HAP-1 (cell line): ENCODE data around the gene AUTS2.

Source experiments
- DNase-seq, 2 experiments: peaks; one replicate each; pipeline ENCODE4 v3.0.0-alpha.2; 2016 to 2020; ENCODE audit warnings: low spot score in 2 of 2
- H3K27me3 ChIP-seq: fragments of 250-450 bp; sonication (Bioruptor Pico); 2 replicates; pipeline ENCODE4 v1.5.1; 2020; ENCODE audit warnings: low read depth, mild to moderate bottlenecking, moderate library complexity
- H3K36me3 ChIP-seq: fragments of 250-450 bp; sonication (Bioruptor Pico); replicated peaks from 2 replicates; pipeline ENCODE4 v1.5.1; 2020; ENCODE audit warnings: mild to moderate bottlenecking
- H3K4me1 ChIP-seq: fragments of 250-450 bp; sonication (Bioruptor Pico); 2 replicates; pipeline ENCODE4 v1.5.1; 2020; ENCODE audit warnings: mild to moderate bottlenecking
- H3K4me3 ChIP-seq: fragments of 250-450 bp; sonication (Bioruptor Pico); 2 replicates; pipeline ENCODE4 v1.5.1; 2020; ENCODE audit warnings: mild to moderate bottlenecking, moderate library complexity
- H3K9me3 ChIP-seq: fragments of 250-450 bp; sonication (Bioruptor Pico); 2 replicates; pipeline ENCODE4 v1.5.1; 2020; ENCODE audit warnings: mild to moderate bottlenecking, moderate library complexity
- in situ Hi-C: fragments of 300-500 bp; cut with MboI; formaldehyde crosslinking; loops from 3 replicates; pipeline ENCODE4 v1.14.3; 2020; ENCODE audit warnings: low sequenced_read_pairs, inconsistent platforms, mixed read lengths

AUTS2 gene

DNA sequence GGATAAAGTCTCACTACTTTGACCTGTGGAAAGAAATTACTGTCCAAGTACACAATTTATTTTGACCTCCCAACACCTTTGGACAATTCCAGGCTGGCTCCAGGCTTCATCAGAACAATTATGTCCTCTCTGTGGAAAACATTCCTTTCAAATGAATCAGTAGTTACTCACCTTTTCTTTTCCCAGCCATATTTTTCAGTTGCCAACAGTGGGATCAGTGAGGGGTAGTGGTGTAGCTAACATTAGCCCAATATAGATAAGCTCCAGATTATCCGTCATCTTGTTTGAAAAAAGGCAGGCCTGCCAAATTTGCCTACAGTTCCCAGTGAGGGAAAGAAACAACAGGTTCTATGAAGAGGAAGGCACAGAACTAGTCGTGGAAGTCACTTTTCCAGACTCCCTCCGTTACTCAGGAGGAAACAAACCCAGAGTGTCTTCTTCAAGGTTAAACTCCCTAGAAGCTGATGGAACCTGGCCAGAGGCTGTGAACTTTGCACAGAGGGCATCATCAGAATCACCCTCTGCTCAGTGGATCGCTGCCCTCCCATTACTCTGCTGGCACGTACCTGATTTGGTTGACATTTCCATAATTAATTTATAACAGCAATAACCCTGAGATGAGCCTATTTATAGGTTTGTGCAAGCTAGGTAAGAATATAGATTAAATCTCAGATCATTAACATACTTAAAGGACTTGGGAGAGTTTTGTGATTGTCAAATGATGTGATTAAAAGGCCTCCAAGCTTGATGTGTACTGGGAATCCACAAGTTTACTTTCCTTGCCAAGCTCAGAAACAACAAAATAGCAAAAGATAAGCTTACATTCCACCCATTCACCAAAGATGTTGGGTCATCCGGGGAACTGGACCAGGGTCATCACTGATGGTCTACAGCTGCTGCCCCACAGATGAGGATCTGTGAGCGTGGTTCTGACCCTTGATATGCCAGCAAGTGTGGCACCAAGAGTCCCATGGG is 879.0 kb downstream of the AUTS2 start:
- no peak for DNase-seq
- Histone ChIP-seq H3K4me3 (no peak overlapping the region), H3K9me3 (no peaks in the 10 kb centered on the region), H3K27me3 (no peaks in the 10 kb centered on the region), H3K4me1 (no peaks in the 10 kb centered on the region), H3K36me3 (no peaks in the 10 kb centered on the region)
- in situ Hi-C loops, result no loop called here

GRCh38 chr7:70479153-70480021 is 881.1 kb downstream of the AUTS2 start:
- no peaks in the 10 kb centered on the region for H3K36me3 ChIP-seq
- no peak overlapping the region for H3K4me3 ChIP-seq
- in situ Hi-C loops, result no loop called here
- no peaks in the 10 kb centered on the region for H3K4me1 ChIP-seq
- no peaks in the 10 kb centered on the region for H3K9me3 ChIP-seq
- H3K27me3 ChIP-seq, result no peaks in the 10 kb centered on the region
- DNase-seq, result no peak

DNA sequence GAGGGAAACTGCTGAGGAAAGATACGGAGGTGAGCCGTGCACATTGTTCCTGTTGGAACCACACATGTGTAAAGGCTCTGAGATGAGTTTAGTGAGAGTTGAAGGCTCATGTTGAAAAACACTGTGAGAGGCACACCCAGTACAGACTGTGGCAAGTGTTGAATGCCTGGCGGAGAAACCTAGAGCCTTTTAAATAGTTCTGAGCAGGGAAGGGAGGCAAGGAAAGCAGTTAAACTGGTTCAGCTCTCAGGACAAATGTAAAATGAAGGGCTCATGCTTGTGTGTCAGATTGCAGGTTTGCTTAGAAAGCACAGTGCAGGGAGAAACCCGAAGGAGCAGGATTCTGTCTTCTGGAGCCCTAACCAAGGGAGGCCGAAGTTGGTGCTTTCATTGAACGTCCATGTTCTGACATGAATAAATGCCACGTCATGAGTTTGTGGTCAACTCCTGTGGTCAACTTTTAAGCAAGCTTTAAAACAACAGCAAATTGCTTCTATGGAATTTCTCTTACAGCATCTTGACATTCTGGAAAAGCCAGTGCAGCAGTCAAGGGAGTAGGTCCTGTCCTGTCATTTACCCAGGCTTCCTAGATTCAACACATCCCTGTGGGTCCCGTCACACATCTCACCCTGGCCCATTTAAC is 882.8 kb downstream of the AUTS2 start:
- no peaks in the 10 kb centered on the region for H3K9me3 ChIP-seq
- H3K36me3 ChIP-seq, result no peaks in the 10 kb centered on the region
- no peak for DNase-seq
- no peaks in the 10 kb centered on the region for H3K4me1 ChIP-seq
- no peak overlapping the region for H3K4me3 ChIP-seq
- H3K27me3 ChIP-seq, result no peaks in the 10 kb centered on the region
- in situ Hi-C loops, result no loop called here

- Histone ChIP-seq H3K4me3 (no peak overlapping the region), H3K36me3 (no peaks in the 10 kb centered on the region), H3K27me3 (no peaks in the 10 kb centered on the region), H3K4me1 (no peaks in the 10 kb centered on the region), H3K9me3 (no peaks in the 10 kb centered on the region)
- DNase-seq, result no peak
- in situ Hi-C loops, result no loop called here
Measured at GRCh38 chr7:70481570-70482123, 883.4 kb downstream of the AUTS2 start.

GRCh38 chr7:70484255-70484654 is 886.0 kb downstream of the AUTS2 start:
- Histone ChIP-seq H3K9me3 (no peaks in the 10 kb centered on the region), H3K36me3 (no peaks in the 10 kb centered on the region), H3K4me3 (no peak overlapping the region), H3K27me3 (no peaks in the 10 kb centered on the region), H3K4me1 (no peaks in the 10 kb centered on the region)
- no peak for DNase-seq
- in situ Hi-C loops, result no loop called here

GRCh38 chr7:70486977-70487376 is 888.7 kb downstream of the AUTS2 start:
- Histone ChIP-seq H3K36me3 (no peaks in the 10 kb centered on the region), H3K4me1 (no peaks in the 10 kb centered on the region), H3K9me3 (no peaks in the 10 kb centered on the region), H3K4me3 (no peak overlapping the region), H3K27me3 (no peaks in the 10 kb centered on the region)
- in situ Hi-C loops, result no loop called here
- DNase-seq, result no peak

DNA sequence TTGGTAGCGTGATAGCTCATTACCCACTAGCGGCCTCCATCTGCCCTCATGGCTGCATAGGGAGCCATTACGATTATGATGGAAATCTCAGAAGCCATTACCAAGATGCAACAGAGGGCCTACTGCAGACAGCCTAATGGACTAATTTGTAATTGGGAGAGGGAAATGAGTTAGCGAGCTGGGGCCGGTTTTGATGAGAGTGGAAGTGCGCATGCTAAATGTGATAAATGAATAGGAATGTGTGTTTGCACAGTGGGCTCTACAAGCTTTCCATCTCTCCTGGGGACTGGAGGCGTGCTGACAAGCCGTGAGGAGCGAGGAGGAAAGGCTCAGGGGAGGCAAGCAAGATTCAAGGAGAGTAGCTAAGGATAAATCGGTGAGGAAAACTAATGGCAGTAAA is 889.2 kb downstream of the AUTS2 start:
- H3K27me3 ChIP-seq, result no peaks in the 10 kb centered on the region

GRCh38 chr7:70487886-70488285 is 889.6 kb downstream of the AUTS2 start:
- no peaks in the 10 kb centered on the region for H3K36me3 ChIP-seq
- in situ Hi-C loops, result no loop called here
- H3K4me3 ChIP-seq, result no peak overlapping the region

More for the DNA sequence above, 889.2 kb downstream of the AUTS2 start:
- H3K4me1 ChIP-seq, result no peaks in the 10 kb centered on the region
- in situ Hi-C loops, result no loop called here
- H3K9me3 ChIP-seq, result no peaks in the 10 kb centered on the region
- no peak for DNase-seq
- H3K36me3 ChIP-seq, result no peaks in the 10 kb centered on the region
- no peak overlapping the region for H3K4me3 ChIP-seq

DNA sequence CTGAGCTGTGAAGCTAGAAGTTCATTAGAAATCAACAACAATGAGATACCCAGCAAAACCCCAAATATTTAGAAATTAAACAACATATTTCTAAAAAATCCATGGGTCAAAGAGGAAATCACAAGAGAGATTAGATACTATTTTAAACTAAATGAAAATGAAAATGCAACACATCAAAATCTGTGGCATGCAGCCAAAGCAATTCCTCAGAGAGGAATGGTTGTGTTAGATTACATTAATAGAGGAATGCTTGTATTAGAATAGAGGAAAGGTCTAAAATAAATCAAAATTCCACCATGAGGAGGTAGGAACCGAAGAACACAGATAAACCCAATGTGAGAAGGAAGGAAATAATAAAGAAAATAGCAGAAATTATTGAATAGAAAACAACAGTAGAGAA is 891.5 kb downstream of the AUTS2 start:
- no peaks in the 10 kb centered on the region for H3K9me3 ChIP-seq
- DNase-seq, result no peak
- H3K4me3 ChIP-seq, result no peak overlapping the region
- no peaks in the 10 kb centered on the region for H3K27me3 ChIP-seq
- no peaks in the 10 kb centered on the region for H3K36me3 ChIP-seq
- in situ Hi-C loops, result no loop called here
- H3K4me1 ChIP-seq, result no peaks in the 10 kb centered on the region

More at GRCh38 chr7:70487886-70488285, 889.6 kb downstream of the AUTS2 start:
- DNase-seq, result no peak
- no peaks in the 10 kb centered on the region for H3K4me1 ChIP-seq
- no peaks in the 10 kb centered on the region for H3K9me3 ChIP-seq
- H3K27me3 ChIP-seq, result no peaks in the 10 kb centered on the region

GRCh38 chr7:70492625-70493024 is 894.4 kb downstream of the AUTS2 start:
- no peaks in the 10 kb centered on the region for H3K4me1 ChIP-seq
- H3K36me3 ChIP-seq, result no peaks in the 10 kb centered on the region
- in situ Hi-C loops, result no loop called here
- no peak overlapping the region for H3K4me3 ChIP-seq
- H3K9me3 ChIP-seq, result no peaks in the 10 kb centered on the region
- no peaks in the 10 kb centered on the region for H3K27me3 ChIP-seq
- no peak for DNase-seq

DNA sequence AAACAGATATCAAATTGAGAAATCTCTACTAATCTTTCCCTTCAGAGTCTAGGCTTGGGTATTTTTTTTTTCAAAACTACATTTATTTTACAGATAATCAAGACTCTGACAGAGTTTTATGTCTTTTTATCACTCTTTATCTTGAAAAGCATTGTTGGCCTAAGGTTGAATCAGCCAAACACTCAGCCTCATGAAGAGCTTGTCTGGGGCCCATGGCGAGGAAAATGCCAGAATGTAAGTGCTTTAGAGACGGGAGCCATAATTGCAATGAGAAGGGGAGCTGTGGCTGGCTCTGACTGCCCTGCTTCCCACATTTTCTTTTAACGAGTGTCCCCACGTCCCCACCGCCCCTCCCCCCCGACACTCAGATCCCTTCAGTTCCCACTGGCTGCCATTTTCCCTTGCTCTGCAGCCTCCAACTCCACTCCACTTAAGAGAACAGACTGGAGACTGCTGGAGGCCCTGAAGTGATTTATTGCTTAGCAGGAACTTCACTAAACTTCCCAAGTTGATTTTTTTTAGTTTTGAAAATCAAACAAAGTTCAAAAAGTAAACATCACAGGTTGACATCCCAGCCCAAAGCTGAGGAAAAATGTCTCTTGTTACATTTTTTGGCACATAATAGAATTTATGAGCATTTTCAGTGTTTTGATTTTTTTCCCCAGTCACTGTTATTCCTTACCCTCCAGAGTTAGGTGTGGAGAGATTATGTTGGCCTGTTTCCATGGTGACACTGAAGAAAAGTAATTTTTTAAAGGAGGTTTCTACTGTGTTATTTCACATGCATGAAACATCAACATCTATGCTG is 896.2 kb downstream of the AUTS2 start:
- Histone ChIP-seq H3K4me3 (no peak overlapping the region), H3K9me3 (no peaks in the 10 kb centered on the region), H3K4me1 (no peaks in the 10 kb centered on the region), H3K36me3 (no peaks in the 10 kb centered on the region), H3K27me3 (no peaks in the 10 kb centered on the region)
- no peak for DNase-seq
- in situ Hi-C loops, result no loop called here

DNA sequence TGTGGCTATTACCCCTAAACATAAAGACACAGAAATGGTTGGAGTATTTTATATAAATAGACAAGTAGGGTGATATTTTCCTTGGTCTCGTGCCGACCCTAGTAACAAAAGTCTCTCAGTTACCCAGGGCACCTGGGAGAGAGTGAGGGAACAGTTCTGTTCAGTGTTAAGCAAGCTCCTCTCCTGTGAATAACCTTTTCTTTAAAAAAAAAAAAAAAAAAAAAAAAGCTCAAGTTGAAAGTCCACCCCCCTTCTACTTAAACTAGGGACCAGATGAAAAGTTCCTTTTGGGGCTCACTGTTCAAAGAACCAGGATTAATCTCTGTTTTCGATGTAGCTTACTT is 896.7 kb downstream of the AUTS2 start:
- Histone ChIP-seq H3K36me3 (no peaks in the 10 kb centered on the region), H3K27me3 (no peaks in the 10 kb centered on the region), H3K4me3 (no peak overlapping the region), H3K9me3 (no peaks in the 10 kb centered on the region), H3K4me1 (no peaks in the 10 kb centered on the region)
- no peak for DNase-seq
- in situ Hi-C loops, result no loop called here

DNA sequence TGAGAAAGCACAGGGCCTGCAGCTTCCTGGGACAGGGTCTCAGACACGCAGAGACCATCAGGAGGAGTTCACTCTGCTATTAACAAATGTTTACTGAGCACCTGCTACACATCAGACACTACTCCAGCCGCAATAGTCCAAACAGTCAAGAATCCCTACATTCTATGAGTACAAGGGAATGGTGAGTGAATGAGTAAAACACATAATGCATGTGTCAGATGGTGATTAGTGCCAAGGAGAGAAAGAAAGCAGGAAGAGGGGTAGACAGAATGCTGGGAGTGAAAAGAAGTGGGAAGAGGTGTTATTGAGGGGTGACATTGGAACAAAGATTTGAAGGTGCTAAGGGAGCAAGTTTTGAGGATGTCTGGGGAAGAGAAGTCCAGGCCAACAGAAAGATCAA is 899.5 kb downstream of the AUTS2 start:
- Histone ChIP-seq H3K27me3 (no peaks in the 10 kb centered on the region), H3K4me1 (no peaks in the 10 kb centered on the region), H3K4me3 (no peak overlapping the region), H3K36me3 (no peaks in the 10 kb centered on the region), H3K9me3 (no peaks in the 10 kb centered on the region)
- in situ Hi-C loops, result no loop called here
- DNase-seq, result no peak
